GM23248 (cell line): ENCODE results near the gene LAMB3.

ENCODE experiments used
- EZH2 ChIP-seq: fragments of 200-600 bp; sonication (generic); IDR thresholded peaks from 2 replicates; pipeline ENCODE4 v1.6.1; 2018; ENCODE audit warnings: antibody characterized with exemption, mild to moderate bottlenecking; ENCODE audit not compliant: insufficient read depth, poor library complexity, severe bottlenecking
- EZH2phosphoT487 ChIP-seq: fragments of 200-600 bp; sonication (generic); IDR thresholded peaks from 2 replicates; pipeline ENCODE4 v1.6.1; 2018; ENCODE audit warnings: antibody characterized with exemption, moderate library complexity, mild to moderate bottlenecking, low read depth; ENCODE audit not compliant: insufficient read depth

DNA sequence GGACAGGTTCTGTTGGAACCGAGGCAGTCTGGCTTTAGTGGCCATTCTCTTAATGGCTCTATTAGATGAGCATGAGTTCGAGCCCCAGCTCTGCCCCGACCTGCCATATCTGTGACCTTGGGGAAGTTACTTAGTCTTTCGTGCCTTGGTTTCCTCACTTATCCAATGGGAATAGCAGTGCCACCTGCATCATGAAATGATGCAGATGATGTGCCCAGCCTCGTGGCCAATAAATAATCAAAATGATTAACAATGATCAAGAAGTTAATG lies 38.1 kb downstream of the LAMB3 start:
- TF ChIP-seq EZH2phosphoT487 (no peak), EZH2 (no peak)
